ENCODE data around the gene FMNL2. TPM values are rescaled to one million over a fixed set of nuclear protein-coding genes. Genes with fewer than 3 reads are reported as not detected.

FMNL2 gene
- total RNA-seq, 1 donor from 2014 or later = 166 TPM

DNA sequence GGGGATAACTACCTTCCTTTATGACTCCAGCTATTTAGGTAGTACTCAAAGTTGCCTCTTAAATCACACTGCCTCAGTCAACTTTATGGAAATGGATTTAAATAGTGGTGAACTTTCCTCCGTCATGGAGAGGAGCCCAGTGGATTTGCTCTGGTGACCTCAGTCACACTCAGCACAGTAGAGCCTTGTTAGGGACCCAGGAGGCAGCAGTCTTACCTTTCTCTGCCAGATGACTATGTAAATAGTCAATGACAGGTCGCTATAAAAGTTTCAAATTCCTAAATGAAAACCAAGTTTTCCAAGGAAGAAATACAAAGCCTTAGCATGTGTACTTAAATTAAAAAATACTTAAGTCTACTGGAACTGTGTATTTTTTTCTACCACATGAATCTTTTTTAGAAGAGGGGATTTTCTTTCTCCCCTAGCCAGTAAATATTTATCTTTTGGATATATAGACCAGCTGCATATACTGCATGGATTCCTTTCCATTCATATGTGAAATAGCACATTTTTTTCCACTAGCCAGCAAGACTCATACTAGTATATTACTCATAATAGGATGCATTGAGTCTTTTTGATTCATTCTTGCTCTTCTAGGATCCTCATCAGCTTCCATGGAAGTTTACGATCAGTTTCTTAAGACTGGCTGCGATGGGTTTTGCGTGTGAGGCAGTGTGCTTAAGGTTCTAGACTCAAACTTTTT is 147.1 kb downstream of the FMNL2 start:
- H3K27me3 Mint-ChIP-seq (ENCODE audit: unreplicated experiment) = peaks cover 7% of the 10 kb centered on the region
- no peak overlapping the region for H3K4me3 Mint-ChIP-seq (ENCODE audit: unreplicated experiment)
- H3K36me3 Mint-ChIP-seq (ENCODE audit: unreplicated experiment) = no peaks in the 10 kb centered on the region
- TF ChIP-seq CTCF (IDR thresholded peaks at IDR 0.05; ENCODE audit: partially characterized antibody, unreplicated experiment) = no peak
- no peaks in the 10 kb centered on the region for H3K9me3 Mint-ChIP-seq (ENCODE audit: unreplicated experiment)
- no peak for DNase-seq
- H3K4me1 Mint-ChIP-seq (ENCODE audit: low read depth, unreplicated experiment) = peaks cover 17% of the 10 kb centered on the region
- H3K27ac Mint-ChIP-seq (ENCODE audit: unreplicated experiment) = no peak overlapping the region

- H3K27ac Mint-ChIP-seq (ENCODE audit: unreplicated experiment) = no peak overlapping the region
- H3K36me3 Mint-ChIP-seq (ENCODE audit: unreplicated experiment) = no peaks in the 10 kb centered on the region
- H3K4me3 Mint-ChIP-seq (ENCODE audit: unreplicated experiment) = no peak overlapping the region
- no peak for DNase-seq
- no peaks in the 10 kb centered on the region for H3K9me3 Mint-ChIP-seq (ENCODE audit: unreplicated experiment)
- peaks cover 5% of the 10 kb centered on the region for H3K27me3 Mint-ChIP-seq (ENCODE audit: unreplicated experiment)
- peaks cover 14% of the 10 kb centered on the region for H3K4me1 Mint-ChIP-seq (ENCODE audit: low read depth, unreplicated experiment)
- no peak for TF ChIP-seq CTCF (IDR thresholded peaks at IDR 0.05; ENCODE audit: partially characterized antibody, unreplicated experiment)
These were observed 148.5 kb downstream of the FMNL2 start for GRCh38 chr2:152483276-152484063.

DNA sequence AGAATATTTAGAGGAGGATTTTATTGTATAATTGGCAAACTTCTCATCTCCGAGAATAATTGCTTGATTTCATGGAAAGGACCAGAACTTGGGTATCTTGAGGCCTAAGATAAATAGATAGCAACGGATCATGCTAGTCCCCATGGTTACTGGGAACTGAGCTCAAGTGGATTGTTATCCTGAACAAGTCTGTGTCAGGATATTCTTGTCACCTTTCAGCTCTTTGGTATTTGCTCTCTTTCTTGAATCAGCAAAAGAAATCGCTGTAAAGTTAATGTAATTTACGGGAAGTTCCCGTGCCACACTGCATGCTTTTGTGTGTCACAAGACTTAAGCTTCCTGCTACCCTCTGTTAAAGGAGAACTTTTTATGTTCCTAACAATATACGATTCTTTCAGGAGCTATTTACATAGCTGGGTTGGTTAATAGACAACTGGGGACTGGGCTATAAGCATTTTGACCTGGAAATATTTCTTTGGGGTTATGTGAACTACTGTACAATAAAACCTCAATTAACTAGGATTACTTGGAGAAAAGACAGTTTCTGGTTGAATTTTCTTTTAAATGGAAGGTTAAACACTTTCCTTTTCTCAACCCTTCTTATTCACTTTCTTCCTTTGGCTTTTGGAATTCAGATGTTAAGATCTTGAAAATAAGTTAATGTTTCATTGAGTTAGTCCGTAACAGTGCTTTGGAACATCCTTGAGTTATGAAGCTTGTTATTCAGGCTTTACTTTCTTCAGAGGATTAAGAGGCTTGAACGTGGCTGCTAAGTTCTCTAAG is 151.2 kb downstream of the FMNL2 start:
- Mint-ChIP-seq H3K4me1 (ENCODE audit: low read depth, unreplicated experiment) (peaks cover 39% of the 10 kb centered on the region), H3K4me3 (ENCODE audit: unreplicated experiment) (no peak overlapping the region), H3K27me3 (ENCODE audit: unreplicated experiment) (peaks cover 7% of the 10 kb centered on the region), H3K27ac (ENCODE audit: unreplicated experiment) (no peak overlapping the region), H3K9me3 (ENCODE audit: unreplicated experiment) (peaks cover 8% of the 10 kb centered on the region), H3K36me3 (ENCODE audit: unreplicated experiment) (no peaks in the 10 kb centered on the region)
- TF ChIP-seq CTCF (IDR thresholded peaks at IDR 0.05; ENCODE audit: partially characterized antibody, unreplicated experiment) = no peak
- no peak for DNase-seq

- no peak for TF ChIP-seq CTCF (IDR thresholded peaks at IDR 0.05; ENCODE audit: partially characterized antibody, unreplicated experiment)
- no peak for DNase-seq
- no peaks in the 10 kb centered on the region for H3K36me3 Mint-ChIP-seq (ENCODE audit: unreplicated experiment)
- peaks cover 7% of the 10 kb centered on the region for H3K27me3 Mint-ChIP-seq (ENCODE audit: unreplicated experiment)
- H3K27ac Mint-ChIP-seq (ENCODE audit: unreplicated experiment) = no peak overlapping the region
- no peak overlapping the region for H3K4me3 Mint-ChIP-seq (ENCODE audit: unreplicated experiment)
- peaks cover 40% of the 10 kb centered on the region for H3K4me1 Mint-ChIP-seq (ENCODE audit: low read depth, unreplicated experiment)
- H3K9me3 Mint-ChIP-seq (ENCODE audit: unreplicated experiment) = peaks cover 9% of the 10 kb centered on the region
These were observed 151.9 kb downstream of the FMNL2 start for GRCh38 chr2:152486737-152487400.

All from glutamatergic neuron (in vitro differentiated cells).